ENCODE data around the gene VMO1. TPM values are rescaled to one million over a fixed set of nuclear protein-coding genes. Genes with fewer than 3 reads are reported as not detected.

The VMO1 gene
- total and polyA plus RNA-seq, 4 donors: 1.7 to 9.1 (median 3.9) TPM

- TF ChIP-seq NR2F2 (IDR thresholded peaks at IDR 0.05): no peak
- peak in 1 of 2 donors; percentile 31 for TF ChIP-seq RAD21 (IDR thresholded peaks at IDR 0.05)
- no peak for DNase-seq (ENCODE audit: low spot score)
These were observed 29.0 kb upstream of the VMO1 start for GRCh38 chr17:4815043-4815675.

GRCh38 chr17:4812690-4813089, 26.5 kb upstream of the VMO1 start:
- Histone ChIP-seq H3K4me1 (ENCODE audit: control insufficient read depth in 4 of 4, insufficient read depth in 4 of 4, low read length in 3 of 4) (peaks cover 5 to 14% (median 11%) of the 10 kb centered on the region in 4 donors), H3K9ac (ENCODE audit: low read depth in 1 of 2, low read length in 2 of 2) (no peak overlapping the region)

More at GRCh38 chr17:4815043-4815675, 29.0 kb upstream of the VMO1 start:
- Histone ChIP-seq H3K36me3 (ENCODE audit: control insufficient read depth in 4 of 4, insufficient read depth in 3 of 4, low read depth in 1 of 4, low read length in 3 of 4) (peaks cover 1 to 30% (median 6%) of the 10 kb centered on the region in 4 donors), H3K27me3 (ENCODE audit: control insufficient read depth in 4 of 4, insufficient read depth in 4 of 4, low read length in 3 of 4) (no peaks in the 10 kb centered on the region), H3K27ac (ENCODE audit: low read depth in 1 of 2, low read length in 2 of 2) (no peak overlapping the region), H3K9ac (ENCODE audit: low read depth in 1 of 2, low read length in 2 of 2) (no peak overlapping the region), H3K4me3 (ENCODE audit: low read depth in 1 of 3, low read length in 3 of 3) (no peak overlapping the region), H3K9me3 (ENCODE audit: control insufficient read depth in 4 of 4, low read length in 3 of 4) (no peaks in the 10 kb centered on the region), H3K4me1 (ENCODE audit: control insufficient read depth in 4 of 4, insufficient read depth in 4 of 4, low read length in 3 of 4) (peaks cover 0 to 4% (median 1%) of the 10 kb centered on the region in 4 donors)
- WGBS: 93% methylated on average over 7 of the region's 7 CpGs

More at GRCh38 chr17:4812690-4813089, 26.5 kb upstream of the VMO1 start:
- Histone ChIP-seq H3K36me3 (ENCODE audit: control insufficient read depth in 4 of 4, insufficient read depth in 3 of 4, low read depth in 1 of 4, low read length in 3 of 4) (peaks cover 0 to 24% (median 6%) of the 10 kb centered on the region in 4 donors), H3K27me3 (ENCODE audit: control insufficient read depth in 4 of 4, insufficient read depth in 4 of 4, low read length in 3 of 4) (no peaks in the 10 kb centered on the region), H3K27ac (ENCODE audit: low read depth in 1 of 2, low read length in 2 of 2) (no peak overlapping the region), H3K4me3 (ENCODE audit: low read depth in 1 of 3, low read length in 3 of 3) (no peak overlapping the region), H3K9me3 (ENCODE audit: control insufficient read depth in 4 of 4, low read length in 3 of 4) (no peaks in the 10 kb centered on the region)
- 93% methylated on average over 7 of the region's 7 CpGs for WGBS
- DNase-seq (ENCODE audit: low spot score): no peak
- no peak for TF ChIP-seq HNF4G (IDR thresholded peaks at IDR 0.05)
- TF ChIP-seq, protein P1, sequence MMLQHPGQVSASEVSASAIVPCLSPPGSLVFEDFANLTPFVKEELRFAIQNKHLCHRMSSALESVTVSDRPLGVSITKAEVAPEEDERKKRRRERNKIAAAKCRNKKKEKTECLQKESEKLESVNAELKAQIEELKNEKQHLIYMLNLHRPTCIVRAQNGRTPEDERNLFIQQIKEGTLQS (IDR thresholded peaks at IDR 0.05): no peak
- TF ChIP-seq FOXA2 (IDR thresholded peaks at IDR 0.05): no peak
- TF ChIP-seq, protein P2, sequence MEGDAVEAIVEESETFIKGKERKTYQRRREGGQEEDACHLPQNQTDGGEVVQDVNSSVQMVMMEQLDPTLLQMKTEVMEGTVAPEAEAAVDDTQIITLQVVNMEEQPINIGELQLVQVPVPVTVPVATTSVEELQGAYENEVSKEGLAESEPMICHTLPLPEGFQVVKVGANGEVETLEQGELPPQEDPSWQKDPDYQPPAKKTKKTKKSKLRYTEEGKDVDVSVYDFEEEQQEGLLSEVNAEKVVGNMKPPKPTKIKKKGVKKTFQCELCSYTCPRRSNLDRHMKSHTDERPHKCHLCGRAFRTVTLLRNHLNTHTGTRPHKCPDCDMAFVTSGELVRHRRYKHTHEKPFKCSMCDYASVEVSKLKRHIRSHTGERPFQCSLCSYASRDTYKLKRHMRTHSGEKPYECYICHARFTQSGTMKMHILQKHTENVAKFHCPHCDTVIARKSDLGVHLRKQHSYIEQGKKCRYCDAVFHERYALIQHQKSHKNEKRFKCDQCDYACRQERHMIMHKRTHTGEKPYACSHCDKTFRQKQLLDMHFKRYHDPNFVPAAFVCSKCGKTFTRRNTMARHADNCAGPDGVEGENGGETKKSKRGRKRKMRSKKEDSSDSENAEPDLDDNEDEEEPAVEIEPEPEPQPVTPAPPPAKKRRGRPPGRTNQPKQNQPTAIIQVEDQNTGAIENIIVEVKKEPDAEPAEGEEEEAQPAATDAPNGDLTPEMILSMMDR (IDR thresholded peaks at IDR 0.05; ENCODE audit: low read depth, low read length, missing input control): no peak
- TF ChIP-seq HNF4A (conservative IDR thresholded peaks at IDR 0.05): no peak
- TF ChIP-seq, protein P3, sequence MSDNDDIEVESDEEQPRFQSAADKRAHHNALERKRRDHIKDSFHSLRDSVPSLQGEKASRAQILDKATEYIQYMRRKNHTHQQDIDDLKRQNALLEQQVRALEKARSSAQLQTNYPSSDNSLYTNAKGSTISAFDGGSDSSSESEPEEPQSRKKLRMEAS (IDR thresholded peaks at IDR 0.05): no peak
- TF ChIP-seq FOXA1 (IDR thresholded peaks at IDR 0.05): no peak
- no peak for TF ChIP-seq ZBTB33 (IDR thresholded peaks at IDR 0.05)
- no peak for TF ChIP-seq RAD21 (IDR thresholded peaks at IDR 0.05)
- no peak for TF ChIP-seq GABPA (IDR thresholded peaks at IDR 0.05 in 1 of 2, conservative IDR thresholded peaks at IDR 0.05 in 1 of 2)
- no peak for TF ChIP-seq JUND (IDR thresholded peaks at IDR 0.05)
- no peak for TF ChIP-seq EGR1 (IDR thresholded peaks at IDR 0.05; ENCODE audit: low read depth in 2 of 2)
- no peak for TF ChIP-seq YY1 (IDR thresholded peaks at IDR 0.05)
- TF ChIP-seq REST (IDR thresholded peaks at IDR 0.05): no peak
- no peak for TF ChIP-seq SP1 (IDR thresholded peaks at IDR 0.05)

All from liver (tissue), 9 donors.